Adipose tissue (tissue), 3 donors: Measurements from ENCODE around the gene ICE2. TPM values are rescaled to one million over a fixed set of nuclear protein-coding genes. Genes with fewer than 3 reads are reported as not detected.

Source experiments
- H3K27ac ChIP-seq: one replicate; pipeline ENCODE4 v1.5.1; 2013; ENCODE audit warnings: low read depth, low read length
- WGBS, 3 donors: extraction: QIAGEN DNeasy Blood & Tissue Kit; methylation state at CpG; one replicate each; pipeline ENCODE4 v1.1.7; 2013; 5-methylcytosine and 5-hydroxymethylcytosine counted together
- polyA plus RNA-seq, 3 donors: library from polyadenylated mRNA; stranded (reverse); fragments of 200-250 nt; gene quantifications; one replicate each; pipeline ENCODE4 v1.2.3, GENCODE V29; 2013
- donor health status: healthy with polysubstance abuse.
- donor health status: Bipolar disorder and iron deficiency.
- donor health status: healthy.

Gene ICE2
- polyA plus RNA-seq, 3 donors, result 7.2 to 13.2 (median 9.6) TPM

DNA sequence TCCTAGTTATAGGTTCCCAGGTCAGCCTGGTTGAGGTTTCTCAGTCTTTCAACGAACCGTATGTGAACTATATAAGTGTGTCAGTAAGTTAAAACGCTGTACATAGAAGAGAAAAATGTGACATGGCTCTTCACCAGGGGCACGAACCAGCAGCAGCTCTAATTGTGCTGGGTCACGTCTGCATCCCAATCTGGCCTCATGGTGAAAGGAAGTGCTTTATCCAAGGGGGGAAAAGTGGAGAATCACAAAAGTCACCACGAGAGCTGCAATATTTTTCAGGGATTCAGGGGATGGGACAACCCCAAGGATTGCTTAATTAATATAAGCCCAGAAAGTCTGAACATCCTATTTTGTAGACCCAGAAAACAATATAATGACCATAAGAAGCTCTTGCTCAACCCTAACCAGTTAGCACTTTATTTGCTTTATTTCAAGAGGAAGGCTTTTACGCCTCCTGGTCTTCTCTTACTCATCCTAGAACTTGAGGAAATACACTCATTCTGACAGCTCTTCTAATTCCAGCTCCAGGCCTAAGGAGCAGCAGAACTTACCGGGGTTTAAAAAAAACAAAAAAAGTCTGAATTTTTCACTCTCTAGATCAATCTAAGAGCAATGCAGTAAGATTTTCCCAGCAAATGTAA, 97.7 kb downstream of the ICE2 start:
- no peak overlapping the region for H3K27ac ChIP-seq
- 83 to 95% (median 83%) methylated on average over 8 of the region's 8 CpGs for WGBS, 3 donors

DNA sequence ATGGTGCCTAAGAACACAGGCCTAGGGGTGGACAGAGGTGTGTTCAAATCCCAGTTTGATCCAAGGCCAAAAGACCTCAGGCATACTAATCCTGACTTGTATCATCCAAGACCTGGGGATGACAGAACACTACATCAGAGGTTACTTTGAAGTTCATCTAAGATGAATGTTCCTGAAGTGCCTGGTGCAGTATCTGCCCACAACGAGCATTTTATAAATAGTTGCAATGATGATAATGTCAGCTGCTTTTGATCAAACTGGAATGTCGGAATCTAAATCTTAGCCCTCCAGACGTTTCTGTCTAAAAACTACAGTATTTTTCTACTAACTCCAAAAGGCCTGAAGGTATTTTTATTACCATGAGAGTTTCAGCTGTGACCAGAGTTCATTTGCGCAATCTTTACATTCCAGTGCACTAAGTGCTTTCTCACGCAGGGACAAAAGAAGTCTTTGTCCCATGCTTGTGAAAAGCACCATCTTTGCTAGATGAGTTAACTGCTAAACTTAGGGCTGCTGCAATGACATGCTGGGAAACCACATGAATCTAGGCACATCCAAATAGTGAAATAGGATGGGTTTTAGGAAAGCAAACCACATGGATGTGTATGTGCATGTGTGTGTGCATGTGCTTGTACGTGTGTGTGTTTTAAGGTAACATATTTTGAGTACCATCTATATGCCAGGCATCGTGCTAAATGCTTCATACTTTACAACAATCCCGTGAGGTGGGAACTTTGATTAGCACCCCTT, 99.2 kb downstream of the ICE2 start:
- WGBS, 3 donors, result 64 to 76% (median 70%) methylated on average over 8 of the region's 8 CpGs
- H3K27ac ChIP-seq, result no peak overlapping the region

DNA sequence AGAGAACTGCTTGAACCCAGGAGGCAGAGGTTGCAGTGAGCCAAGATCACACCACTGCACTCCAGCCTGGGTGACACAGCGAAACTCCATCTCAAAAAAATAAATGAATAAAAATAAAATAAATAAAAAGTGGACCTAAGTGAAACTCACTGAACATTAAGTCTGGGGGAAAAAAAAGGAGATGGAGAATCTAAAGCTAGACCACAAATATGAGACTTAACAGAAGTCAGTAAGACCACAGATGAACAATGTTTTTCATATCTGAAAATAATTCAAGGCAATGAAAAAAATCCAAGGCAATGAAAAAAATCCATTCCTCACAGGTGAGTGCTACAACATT, 99.8 kb downstream of the ICE2 start:
- 97 to 100% (median 98%) methylated on average over 1 of the region's 1 CpG for WGBS, 3 donors
- no peak overlapping the region for H3K27ac ChIP-seq

DNA sequence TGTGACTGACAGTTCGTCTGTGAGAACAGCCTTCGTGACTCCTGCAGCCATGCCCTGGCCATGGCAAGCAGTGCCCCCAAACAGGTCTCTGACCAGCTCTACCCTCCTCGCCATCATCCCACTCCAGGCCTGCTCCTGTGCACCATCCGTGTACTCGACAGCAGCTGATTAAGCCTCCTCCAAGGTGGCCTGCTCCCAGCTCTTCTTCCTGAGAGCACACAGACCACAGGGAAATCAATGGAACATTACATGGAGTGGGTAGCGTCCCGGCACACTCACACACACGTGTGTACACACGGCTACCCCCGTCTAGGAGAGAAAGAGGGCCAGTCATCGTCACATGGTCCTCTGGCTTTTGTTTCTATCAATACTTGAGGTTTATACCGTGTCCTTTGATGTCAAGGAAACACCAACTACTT, 102.3 kb downstream of the ICE2 start:
- H3K27ac ChIP-seq, result no peak overlapping the region
- whole genome bisulfite sequencing, 3 donors, result 71 to 83% (median 74%) methylated on average over 12 of the region's 12 CpGs

DNA sequence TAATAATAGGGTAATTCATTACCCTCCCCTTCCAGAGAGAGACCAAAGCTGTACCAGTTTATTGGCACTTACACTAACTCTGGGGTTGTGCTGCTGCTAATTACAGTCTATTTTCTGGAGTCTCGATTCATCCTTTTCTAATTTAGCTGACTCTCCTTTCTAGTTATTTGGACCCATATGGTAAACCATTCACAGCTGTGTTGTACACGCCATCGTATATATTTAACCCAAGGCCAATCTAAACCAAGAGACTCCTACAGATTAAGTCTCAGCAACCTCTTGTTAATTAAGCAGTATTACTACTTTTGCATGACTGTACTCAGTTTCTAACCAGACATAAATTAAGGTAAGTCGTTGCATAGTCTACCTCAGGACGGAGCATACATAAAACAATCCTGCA, 103.6 kb downstream of the ICE2 start:
- no peak overlapping the region for H3K27ac ChIP-seq
- 80 to 88% (median 86%) methylated on average over 5 of the region's 5 CpGs for WGBS, 3 donors

DNA sequence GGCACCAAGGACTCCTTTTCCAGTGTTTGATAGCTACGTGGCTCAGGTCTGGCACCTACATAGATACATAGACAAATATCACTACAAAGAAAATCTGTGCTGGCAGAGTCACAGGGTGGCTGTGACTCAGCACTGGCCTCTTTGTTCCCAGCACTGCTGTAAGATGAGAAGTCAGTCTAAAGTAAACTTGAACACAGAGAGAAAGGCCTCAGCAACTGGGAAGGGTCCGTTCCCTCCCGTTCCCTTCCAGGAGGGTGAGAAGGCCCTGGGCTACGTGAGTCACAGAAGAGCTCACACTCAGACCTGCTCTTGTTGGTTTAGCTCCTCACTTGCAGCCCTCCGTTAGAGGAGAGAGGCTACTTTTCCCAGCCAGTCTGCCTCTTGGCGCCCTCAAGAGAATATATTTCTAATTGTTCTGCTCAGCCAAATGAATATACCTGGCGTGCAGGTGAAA, 104.3 kb downstream of the ICE2 start:
- WGBS, 3 donors, result 51 to 63% (median 57%) methylated on average over 7 of the region's 7 CpGs
- H3K27ac ChIP-seq, result no peak overlapping the region

DNA sequence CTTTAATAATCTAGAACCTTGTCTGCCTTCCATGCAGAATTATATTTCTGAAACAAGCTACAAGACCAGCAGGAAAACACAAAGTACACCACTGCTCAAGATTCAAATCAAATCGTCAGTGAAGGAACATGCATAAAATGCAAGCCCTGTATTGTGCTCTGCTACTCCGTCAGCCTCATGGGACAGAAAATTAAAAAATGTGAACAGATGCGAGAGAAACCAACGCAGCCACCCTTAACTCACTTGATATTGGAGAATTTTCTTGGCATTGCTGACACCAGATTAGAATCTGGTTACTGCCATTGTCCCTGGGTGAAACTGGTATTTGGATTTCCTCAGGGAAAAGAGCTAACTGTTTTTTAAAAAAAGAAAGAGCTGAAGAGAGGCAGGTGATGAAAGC, 104.7 kb downstream of the ICE2 start:
- no peak overlapping the region for H3K27ac ChIP-seq
- WGBS, 3 donors, result 55 to 68% (median 65%) methylated on average over 4 of the region's 4 CpGs

DNA sequence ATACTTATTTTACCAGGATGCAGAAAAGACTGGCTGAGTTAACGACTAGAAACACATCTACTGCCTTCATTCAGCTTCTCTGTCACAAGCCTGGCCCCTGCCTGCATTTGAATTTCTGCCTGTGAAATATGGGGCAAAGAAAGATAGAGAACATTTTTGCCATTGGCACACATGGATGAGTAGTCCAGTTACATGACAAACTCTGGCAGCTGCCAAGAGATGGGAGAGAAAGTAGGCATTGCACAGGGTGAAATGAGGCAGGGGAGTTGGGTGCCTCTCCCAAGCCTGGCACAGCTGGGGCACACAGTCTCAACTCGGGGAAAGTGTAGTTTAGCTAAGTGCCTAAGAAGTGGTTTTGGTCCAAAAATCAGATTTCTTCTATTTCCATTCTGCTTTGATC, 105.2 kb downstream of the ICE2 start:
- H3K27ac ChIP-seq, result no peak overlapping the region
- 63 to 74% (median 71%) methylated on average over 2 of the region's 2 CpGs for WGBS, 3 donors

DNA sequence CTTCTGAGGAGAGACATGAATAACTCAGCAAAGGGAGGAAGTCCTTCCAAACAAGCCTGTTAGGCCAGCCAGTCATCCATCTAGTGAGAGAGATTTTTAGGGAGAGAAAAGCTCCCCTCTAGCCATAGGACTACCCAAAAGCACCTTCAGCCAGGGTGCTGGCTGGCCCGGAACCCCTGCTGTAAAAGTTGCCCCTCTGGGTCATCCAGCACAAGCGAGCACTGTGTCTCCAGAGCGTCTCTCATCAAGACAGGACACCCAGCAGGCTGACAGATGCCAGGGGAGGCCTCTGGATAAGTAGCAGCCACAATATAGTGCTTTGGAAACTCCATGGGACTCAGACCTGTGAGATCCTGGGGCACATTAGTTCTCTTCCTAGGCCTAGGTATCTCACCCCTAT, 105.6 kb downstream of the ICE2 start:
- H3K27ac ChIP-seq, result no peak overlapping the region
- WGBS, 3 donors, result 91 to 96% (median 96%) methylated on average over 3 of the region's 3 CpGs

DNA sequence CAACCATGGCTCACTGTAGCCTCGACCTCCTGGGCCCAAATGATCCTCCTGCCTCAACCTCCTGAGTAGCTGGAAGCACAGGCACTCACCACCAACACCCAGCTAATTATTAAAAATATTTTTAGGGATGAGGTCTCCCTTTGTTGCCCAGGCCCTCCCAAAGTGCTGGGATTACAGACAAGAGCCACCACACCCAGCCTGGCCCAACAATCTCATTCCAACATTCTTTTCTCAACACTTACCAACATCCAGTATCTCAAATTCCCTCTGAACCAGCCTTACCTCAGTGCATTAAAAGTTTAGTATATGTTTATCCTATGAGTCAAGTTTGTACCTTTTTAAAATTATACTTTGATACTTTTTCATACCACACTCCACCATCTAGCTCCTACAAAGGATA, 106.2 kb downstream of the ICE2 start:
- peak overlapping the region; percentile 17 for H3K27ac ChIP-seq
- 90 to 94% (median 92%) methylated on average over 1 of the region's 1 CpG for WGBS, 3 donors

DNA sequence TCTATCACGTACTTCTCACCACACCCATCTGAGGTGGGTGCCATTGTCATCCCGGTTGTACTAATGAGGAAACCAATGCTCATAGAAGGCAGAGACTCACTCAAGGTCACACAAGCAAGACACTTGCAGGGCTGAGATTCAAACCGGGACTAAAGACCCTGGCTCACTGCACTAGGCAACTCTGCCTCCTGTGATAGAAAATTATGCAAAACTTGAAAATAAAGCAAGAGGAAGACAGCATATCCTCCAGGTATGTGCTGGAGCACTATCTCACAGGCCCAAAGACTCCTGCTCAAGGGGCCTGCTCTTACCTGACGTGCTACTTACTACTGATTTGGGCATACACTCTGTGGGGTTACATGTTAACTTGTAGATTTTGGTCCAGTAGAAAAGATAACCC, 106.7 kb downstream of the ICE2 start:
- H3K27ac ChIP-seq, result peak overlapping the region; percentile 9
- 75 to 84% (median 79%) methylated on average over 4 of the region's 4 CpGs for WGBS, 3 donors

DNA sequence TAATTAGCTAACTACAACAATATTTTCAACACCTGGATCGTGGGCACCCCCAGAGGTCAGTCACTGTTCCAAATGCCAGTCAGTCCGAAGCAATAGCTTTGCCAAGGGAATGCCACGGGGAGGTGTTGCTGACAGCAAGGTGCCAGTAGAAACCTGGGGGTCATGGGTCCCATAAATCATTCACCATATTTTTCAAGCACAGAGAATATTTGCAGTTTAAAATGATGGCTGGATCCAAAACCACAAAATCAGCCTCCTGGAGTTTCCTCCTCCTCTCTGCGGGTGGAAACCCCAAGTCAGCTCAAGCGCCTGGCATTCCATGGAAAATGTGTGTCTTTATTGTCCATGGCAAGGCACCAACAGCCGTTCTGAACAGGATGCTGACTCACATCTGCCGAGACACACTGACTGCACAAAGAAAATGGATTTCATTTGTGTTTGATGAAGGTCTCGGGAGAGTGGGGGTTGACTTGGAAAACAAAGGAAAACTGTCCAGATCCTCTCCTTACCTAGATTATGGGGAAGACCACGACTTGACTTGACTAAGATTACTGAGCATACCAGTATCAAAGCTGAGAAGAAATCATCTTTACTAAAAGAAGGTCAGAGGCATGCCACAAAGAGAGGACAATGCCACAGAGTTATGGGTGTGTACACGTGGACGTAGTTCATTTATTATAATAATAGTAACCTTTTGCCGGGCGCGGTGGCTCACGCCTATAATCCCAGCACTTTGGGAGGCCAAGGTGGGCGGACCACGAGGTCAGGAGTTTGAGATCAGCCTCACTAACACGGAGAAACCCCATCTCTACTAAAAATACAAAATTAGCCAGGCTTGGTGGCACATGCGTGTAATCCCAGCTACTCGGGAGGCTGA, 107.5 kb downstream of the ICE2 start:
- WGBS, 3 donors, result 51 to 74% (median 61%) methylated on average over 20 of the region's 20 CpGs

DNA sequence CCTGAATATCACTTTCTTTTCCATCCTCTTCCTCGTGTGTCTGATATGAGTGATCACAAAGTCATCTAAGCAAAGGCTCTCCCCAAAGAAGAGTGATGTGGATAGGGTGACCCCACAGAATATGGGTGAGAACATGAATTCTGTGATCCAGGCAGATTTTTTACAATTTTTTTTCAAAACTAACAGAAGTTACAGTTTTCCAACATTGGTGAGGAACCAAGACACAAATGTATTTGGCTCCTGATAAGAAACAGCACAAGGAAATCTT, 108.1 kb downstream of the ICE2 start:
- H3K27ac ChIP-seq, result no peak overlapping the region
- 49 to 67% (median 52%) methylated on average over 1 of the region's 1 CpG for WGBS, 3 donors

More for the DNA sequence above, 107.5 kb downstream of the ICE2 start:
- peak overlapping the region; percentile 54 for H3K27ac ChIP-seq

DNA sequence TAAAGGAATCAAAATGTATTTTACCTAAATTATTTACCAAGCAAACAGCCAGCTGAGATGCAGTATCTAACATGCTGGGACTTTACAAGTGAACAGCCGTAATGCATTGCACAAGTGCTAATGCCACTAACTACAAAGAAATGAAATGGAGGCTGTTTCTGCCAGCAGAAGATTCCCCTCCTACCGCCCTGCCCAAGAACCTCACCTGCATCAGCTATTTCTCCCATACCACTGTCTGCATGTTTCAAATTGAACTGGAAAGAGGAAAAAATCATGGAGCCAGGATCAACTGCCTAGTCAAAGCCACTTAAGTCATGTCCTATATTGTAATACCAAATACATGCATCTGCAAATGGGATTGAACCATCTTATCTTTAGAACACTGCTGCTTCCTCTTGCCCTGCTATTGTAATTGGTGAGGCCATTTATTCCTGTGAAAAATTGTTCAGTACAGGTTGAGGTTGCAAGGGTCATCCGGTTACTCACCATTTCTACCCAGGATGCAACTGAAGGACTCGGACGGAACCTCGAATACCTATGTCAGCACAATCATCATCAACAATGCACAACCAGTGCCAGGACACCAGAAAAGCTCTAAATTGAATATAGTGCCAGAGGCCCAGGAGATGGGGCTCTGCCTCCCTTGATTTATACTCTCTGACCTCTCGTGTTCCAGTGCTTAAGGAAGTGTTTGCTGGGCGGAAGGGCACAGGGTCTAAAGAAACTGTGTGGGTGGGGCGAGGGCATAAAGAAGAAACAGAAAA, 108.7 kb downstream of the ICE2 start:
- H3K27ac ChIP-seq, result no peak overlapping the region
- whole genome bisulfite sequencing, 3 donors, result 61 to 83% (median 70%) methylated on average over 9 of the region's 9 CpGs

DNA sequence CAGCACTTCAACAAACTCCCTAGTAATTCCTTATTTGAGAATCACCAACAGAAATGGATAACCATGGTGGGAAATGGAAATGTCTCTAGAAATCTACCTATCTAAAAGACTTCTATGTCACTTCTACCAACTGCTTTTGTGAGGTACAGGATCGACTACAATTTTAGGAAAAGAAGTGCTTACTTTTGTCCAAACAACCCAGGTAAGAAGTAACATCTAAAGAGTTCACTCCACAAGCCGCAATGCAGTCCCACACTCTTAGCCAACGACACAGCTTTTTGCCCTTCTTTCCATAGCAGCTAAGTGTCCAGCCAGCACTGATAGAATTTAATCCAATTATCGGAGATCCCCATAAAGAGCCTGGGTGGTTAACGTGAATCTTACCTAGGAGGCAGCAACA, 109.2 kb downstream of the ICE2 start:
- H3K27ac ChIP-seq, result no peak overlapping the region
- WGBS, 3 donors, result 81 to 90% (median 86%) methylated on average over 5 of the region's 5 CpGs
